Thymus (tissue), 11 donors: ENCODE results near the gene PXMP4. TPM values are rescaled to one million over a fixed set of nuclear protein-coding genes. Genes with fewer than 3 reads are reported as not detected.

ENCODE experiments used
- DNase-seq, 9 donors: peaks; one replicate each; pipeline ENCODE4 v3.0.0-alpha.2; 2013; ENCODE audit warnings: low spot score in 9 of 9, low read depth in 6 of 9, missing footprints in 1 of 9
- H3K27ac ChIP-seq, 2 donors: one replicate each; pipeline ENCODE4 v1.5.1; 2013; ENCODE audit warnings: control low read depth in 1 of 2, low read depth in 1 of 2, low read length in 1 of 2, mild to moderate bottlenecking in 1 of 2, moderate library complexity in 1 of 2
- H3K27me3 ChIP-seq, 2 donors: one replicate each; pipeline ENCODE4 v1.5.1; 2013; ENCODE audit warnings: low read length in 1 of 2; ENCODE audit not compliant: control insufficient read depth in 2 of 2, insufficient read depth in 1 of 2
- H3K36me3 ChIP-seq, 2 donors: one replicate each; pipeline ENCODE4 v1.5.1; 2013; ENCODE audit warnings: low read length in 1 of 2, mild to moderate bottlenecking in 1 of 2, moderate library complexity in 1 of 2; ENCODE audit not compliant: control insufficient read depth in 2 of 2, insufficient read depth in 2 of 2
- H3K4me1 ChIP-seq, 2 donors: one replicate each; pipeline ENCODE4 v1.5.1; 2013; ENCODE audit warnings: low read length in 2 of 2; ENCODE audit not compliant: control insufficient read depth in 2 of 2, insufficient read depth in 2 of 2
- H3K4me3 ChIP-seq, 2 donors: one replicate each; pipeline ENCODE4 v1.5.1; 2013; ENCODE audit warnings: low read length in 2 of 2, control low read depth in 1 of 2, mild to moderate bottlenecking in 1 of 2
- H3K9me3 ChIP-seq, 2 donors: one replicate each; pipeline ENCODE4 v1.5.1; 2013; ENCODE audit warnings: low read length in 1 of 2, mild to moderate bottlenecking in 1 of 2; ENCODE audit not compliant: control insufficient read depth in 2 of 2, insufficient read depth in 1 of 2
- WGBS: extraction: QIAGEN DNeasy Blood & Tissue Kit; methylation state at CpG from one replicate; pipeline ENCODE4 v1.1.7; 2013; 5-methylcytosine and 5-hydroxymethylcytosine counted together
- polyA plus RNA-seq: library from polyadenylated mRNA; stranded (reverse); fragments of 200-250 nt; gene quantifications from one replicate; pipeline ENCODE4 v1.2.3, GENCODE V29; 2013
- total RNA-seq: library from RNA; stranded (reverse); fragments of 120-200 nt; gene quantifications from one replicate; pipeline ENCODE4 v1.2.4, GENCODE V29; 2013
- donor health status: healthy.

Gene PXMP4
- total and polyA plus RNA-seq, 2 donors, result 3.8 to 4.0 TPM

DNA sequence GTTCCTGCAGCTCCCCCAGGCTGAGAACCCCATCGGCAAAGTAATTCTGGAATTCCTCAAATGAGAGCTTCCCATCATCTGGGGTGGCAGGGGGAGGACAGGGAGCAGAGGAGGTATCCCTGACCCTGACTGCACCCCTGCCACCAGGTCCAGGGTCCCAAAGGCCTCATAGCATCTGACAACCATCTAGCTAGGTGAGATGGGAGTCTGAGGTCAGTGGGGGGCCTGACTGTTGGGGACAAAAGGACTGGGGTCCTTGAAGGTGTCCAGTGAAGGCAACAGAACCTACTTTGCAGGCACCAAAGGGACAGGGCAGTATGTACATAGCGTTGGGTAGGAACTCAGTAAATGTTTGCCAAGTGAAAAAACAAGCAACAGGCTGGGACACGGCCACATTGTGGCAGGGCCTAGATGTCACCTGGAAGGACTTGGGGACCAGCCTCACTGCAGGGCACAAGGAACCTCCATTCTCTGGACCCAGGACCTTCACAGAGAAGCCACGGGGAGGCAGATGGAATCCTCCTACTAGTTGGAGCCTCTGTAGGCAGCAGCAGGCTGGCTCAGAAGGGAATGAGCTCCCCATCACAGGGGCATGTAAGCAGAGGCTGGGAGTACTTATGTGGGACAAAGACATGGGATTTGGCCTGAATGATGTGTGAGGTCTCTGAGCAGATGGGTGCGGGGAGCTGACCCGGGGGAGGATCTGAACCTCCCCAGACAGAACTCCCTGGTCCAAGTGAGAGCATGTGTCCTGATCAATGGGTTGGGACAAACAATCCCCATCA lies 49.2 kb downstream of the PXMP4 start:
- peaks cover 3 to 41% of the 10 kb centered on the region in 2 donors for H3K27me3 ChIP-seq
- WGBS, result 98% methylated on average over 6 of the region's 6 CpGs
- no peak overlapping the region for H3K4me3 ChIP-seq
- H3K4me1 ChIP-seq, result peaks cover 18 to 48% of the 10 kb centered on the region in 2 donors
- peaks cover 3 to 6% of the 10 kb centered on the region in 2 donors for H3K36me3 ChIP-seq
- DNase-seq, result no peak
- no peak overlapping the region for H3K27ac ChIP-seq
- peaks cover 0 to 5% of the 10 kb centered on the region in 2 donors for H3K9me3 ChIP-seq

DNA sequence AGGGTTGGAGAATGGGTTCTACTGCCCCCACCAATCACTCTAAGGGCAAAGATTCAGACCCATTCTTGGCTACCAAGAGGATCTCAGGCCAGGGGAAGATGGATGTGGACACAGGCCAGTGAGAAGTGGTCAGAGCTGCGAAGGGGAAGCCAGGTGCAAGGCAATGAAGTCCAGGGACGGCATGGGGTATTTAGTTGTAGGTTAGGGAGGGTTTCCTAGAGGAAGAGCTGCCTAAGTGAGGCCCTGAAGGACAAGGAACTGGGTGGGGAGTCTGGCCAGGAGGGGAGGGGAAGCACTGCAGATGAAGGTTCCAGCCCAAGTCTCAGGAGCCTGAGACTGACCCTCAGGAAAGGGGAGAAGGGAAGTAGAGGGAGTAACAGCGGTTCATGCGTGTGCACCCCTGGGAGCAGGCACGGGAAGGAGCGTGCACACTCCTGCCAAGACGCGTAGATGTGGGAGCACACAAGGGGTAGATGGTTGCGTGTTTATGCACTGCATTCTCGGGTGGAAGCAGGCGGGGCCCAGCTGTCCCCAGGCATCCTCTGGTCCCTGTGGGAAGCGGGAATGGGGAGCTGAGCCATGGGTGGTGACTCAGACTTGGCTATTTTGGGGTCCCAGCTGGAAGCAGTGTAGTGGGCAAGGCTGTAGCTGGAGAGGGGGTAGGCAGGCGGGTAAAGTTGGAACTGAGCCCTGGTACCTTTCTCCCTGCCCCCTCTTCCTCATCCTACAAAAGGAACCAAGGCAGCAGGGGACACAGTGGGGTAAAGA lies 50.1 kb downstream of the PXMP4 start:
- Histone ChIP-seq H3K9me3 (peaks cover 0 to 5% of the 10 kb centered on the region in 2 donors), H3K4me1 (peaks cover 15 to 47% of the 10 kb centered on the region in 2 donors), H3K36me3 (peaks cover 2 to 3% of the 10 kb centered on the region in 2 donors), H3K27me3 (peaks cover 3 to 45% of the 10 kb centered on the region in 2 donors), H3K4me3 (no peak overlapping the region), H3K27ac (no peak overlapping the region)
- 96% methylated on average over 13 of the region's 13 CpGs for WGBS
- DNase-seq, result no peak

DNA sequence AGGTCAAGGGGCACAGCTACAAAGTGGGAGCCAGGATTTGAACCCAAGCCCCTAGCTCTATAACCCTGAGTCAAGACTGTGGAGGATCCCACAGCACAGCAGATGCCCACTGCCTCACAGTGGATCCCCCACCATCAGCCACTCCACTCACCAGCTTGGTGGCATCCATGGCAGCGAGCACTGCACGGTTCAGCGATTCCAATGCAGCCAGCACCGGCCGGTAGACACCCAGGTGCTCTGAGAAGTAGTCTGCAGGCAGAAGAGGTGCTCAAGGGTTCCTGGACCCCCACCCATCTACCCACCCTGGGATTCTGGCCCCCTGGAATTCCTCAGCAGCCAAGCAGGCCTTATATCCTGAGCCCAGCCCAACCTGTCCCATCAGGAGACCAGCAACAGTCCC lies 50.9 kb downstream of the PXMP4 start:
- no peak for DNase-seq
- no peak overlapping the region for H3K27ac ChIP-seq
- H3K27me3 ChIP-seq, result peaks cover 3 to 40% of the 10 kb centered on the region in 2 donors
- no peak overlapping the region for H3K4me3 ChIP-seq
- H3K9me3 ChIP-seq, result peaks cover 0 to 5% of the 10 kb centered on the region in 2 donors
- peaks cover 2 to 3% of the 10 kb centered on the region in 2 donors for H3K36me3 ChIP-seq
- WGBS, result 96% methylated on average over 5 of the region's 5 CpGs
- H3K4me1 ChIP-seq, result peaks cover 8 to 45% of the 10 kb centered on the region in 2 donors

DNA sequence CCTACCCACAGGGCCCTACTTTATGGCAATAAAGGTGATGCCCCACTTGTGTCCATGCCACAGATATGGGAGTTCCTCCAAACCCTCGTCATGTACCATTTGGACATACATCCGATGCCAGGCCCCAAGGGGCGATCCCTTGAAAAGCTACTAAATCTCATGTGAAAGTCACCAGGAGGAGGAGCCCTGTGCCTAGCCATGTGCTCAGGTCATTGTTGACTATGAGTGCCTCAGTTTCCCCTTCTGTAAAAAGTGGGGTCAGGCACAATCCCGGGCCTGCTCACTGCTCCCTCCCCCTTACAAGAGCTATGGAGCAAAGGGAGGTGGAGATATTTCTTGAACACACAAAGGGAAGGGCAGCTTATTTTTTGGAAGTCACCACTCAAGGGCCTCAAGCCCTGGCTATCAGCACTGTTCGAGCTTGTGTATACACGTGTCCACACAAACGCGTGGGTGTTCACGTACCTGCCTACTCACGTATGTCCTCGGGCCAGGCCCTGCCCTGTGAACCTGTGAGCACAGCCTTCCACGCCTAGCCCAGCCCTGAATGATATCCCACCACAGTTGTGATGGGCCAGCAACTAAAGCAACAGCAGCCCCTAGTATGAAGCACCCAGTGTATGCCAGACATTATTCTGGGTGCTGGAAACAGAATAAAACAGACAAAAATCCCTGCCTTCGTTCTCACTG lies 51.5 kb downstream of the PXMP4 start:
- no peak overlapping the region for H3K27ac ChIP-seq
- H3K4me1 ChIP-seq, result peaks cover 5 to 46% of the 10 kb centered on the region in 2 donors
- peaks cover 2 to 3% of the 10 kb centered on the region in 2 donors for H3K36me3 ChIP-seq
- WGBS, result 95% methylated on average over 13 of the region's 13 CpGs
- H3K4me3 ChIP-seq, result no peak overlapping the region
- DNase-seq, result no peak
- H3K9me3 ChIP-seq, result peaks cover 0 to 5% of the 10 kb centered on the region in 2 donors
- peaks cover 3 to 35% of the 10 kb centered on the region in 2 donors for H3K27me3 ChIP-seq

DNA sequence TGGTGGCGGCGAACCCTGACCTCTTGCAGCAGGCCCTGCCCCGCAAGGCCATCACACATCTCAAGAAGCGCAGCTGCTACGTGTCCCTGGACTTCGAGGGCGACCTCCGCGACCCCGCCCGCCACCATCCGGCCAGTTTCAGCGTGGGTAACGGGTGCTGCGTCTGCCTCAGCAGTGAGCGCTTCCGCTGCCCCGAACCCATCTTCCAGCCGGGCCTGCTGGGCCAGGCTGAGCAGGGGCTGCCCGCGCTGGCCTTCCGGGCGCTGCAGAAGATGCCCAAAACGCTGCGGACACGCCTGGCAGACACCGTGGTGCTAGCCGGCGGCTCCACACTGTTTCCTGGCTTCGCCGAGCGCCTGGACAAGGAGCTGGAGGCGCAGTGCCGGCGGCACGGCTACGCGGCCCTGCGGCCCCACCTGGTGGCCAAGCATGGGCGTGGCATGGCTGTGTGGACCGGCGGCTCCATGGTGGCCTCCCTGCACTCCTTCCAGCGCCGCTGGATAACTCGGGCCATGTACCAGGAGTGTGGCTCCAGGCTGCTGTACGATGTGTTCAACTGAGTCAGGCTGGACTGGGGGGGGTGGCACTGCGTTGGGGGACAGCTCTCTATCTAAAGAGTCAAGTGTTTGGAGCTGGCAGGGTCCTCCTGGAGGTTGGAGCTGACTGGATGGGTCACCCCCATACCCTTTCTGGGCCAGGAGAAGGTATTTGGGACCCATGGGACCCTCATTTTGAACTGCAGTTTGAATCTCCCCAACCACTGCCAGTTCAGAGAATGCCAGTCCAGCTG lies 52.2 kb downstream of the PXMP4 start:
- peaks cover 5 to 44% of the 10 kb centered on the region in 2 donors for H3K4me1 ChIP-seq
- peak in 4 of 9 donors; percentile 45 to 79 (median 74) for DNase-seq
- H3K27ac ChIP-seq, result no peak overlapping the region
- peak overlapping the region; percentile 43 to 62 for H3K4me3 ChIP-seq
- H3K27me3 ChIP-seq, result peaks cover 3 to 31% of the 10 kb centered on the region in 2 donors
- WGBS, result 4% methylated on average over 47 of the region's 47 CpGs
- H3K9me3 ChIP-seq, result peaks cover 0 to 10% of the 10 kb centered on the region in 2 donors
- peaks cover 2 to 3% of the 10 kb centered on the region in 2 donors for H3K36me3 ChIP-seq

DNA sequence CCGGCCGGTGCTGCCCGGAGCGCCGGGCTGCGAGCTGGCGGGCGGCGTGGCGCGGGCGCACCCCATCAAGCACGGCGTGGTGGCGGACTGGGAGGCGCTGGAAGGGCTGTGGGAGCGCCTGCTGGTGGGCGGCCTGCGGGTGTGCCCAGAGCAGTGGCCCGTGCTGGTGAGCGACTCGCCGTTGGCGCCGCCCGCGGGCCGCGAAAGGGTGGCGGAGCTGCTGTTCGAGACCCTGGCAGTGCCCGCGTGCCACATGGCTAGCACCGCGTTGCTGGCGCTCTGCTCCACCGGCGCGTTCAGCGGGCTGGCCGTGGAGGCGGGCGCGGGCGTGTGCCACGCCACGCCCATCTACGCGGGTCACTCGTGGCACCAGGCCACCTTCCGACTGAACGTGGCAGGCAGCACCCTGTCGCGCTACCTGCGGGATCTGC lies 52.9 kb downstream of the PXMP4 start:
- Histone ChIP-seq H3K9me3 (peaks cover 0 to 10% of the 10 kb centered on the region in 2 donors), H3K4me3 (peak overlapping the region; percentile 43 to 62), H3K36me3 (peaks cover 2 to 3% of the 10 kb centered on the region in 2 donors), H3K27me3 (peaks cover 3 to 31% of the 10 kb centered on the region in 2 donors), H3K27ac (peak overlapping the region in 1 of 2 donors; percentile 67), H3K4me1 (peaks cover 5 to 43% of the 10 kb centered on the region in 2 donors)
- peak in 1 of 9 donors; percentile 46 for DNase-seq
- WGBS, result 1% methylated on average over 55 of the region's 55 CpGs

DNA sequence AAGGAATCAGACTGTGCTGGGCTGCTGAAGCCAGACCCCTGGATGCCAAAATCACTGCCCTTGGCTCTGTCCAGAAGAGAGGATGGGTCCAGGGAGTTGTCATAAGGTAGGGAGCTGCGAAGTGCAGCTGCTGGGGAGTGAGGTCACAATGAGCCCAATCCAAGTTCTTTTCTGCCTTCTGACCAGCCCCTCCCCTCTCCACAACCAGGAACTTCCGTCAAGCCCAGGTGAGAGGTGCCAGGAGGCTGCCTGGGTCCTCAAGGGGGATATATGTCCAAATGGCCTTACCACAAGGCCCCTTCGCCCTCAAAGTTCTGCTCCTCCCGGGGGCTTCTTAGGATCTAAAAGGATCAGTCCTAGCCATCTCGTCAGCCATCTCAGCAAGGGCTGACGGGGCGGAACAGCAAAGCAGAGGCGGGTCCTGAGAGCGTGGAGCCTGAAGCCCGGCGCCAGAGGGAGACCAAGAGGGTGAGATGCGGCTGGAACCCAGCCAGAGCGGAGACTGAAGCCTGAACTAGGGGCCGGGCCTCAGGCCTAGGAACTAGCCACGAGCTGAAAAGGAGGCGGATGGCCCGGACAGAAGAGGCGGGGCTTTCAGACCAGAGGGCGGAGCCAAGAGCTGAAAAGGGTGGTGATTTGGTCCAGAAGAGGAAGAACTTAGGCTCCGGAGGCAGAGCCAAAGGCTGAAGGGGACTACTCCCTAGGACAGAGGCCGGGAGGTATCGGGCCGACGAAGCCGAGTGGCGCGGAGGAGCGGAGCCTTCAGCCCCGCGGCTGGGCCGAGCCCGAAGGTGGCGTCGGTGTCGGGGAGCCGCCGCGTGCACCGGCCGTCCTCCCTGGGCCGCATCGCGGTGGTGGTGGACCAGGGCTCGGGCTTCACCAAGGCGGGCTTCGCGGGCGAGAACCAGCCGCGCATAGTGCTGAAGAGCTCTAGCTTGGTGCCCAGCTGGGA lies 53.5 kb downstream of the PXMP4 start, which contains the start of gene ACTL10:
TSS of gene ACTL10 (plus strand) at position 651 of the 952 bp plus-strand sequence. CDS start 555 bp downstream, outside the sequence.
- Histone ChIP-seq H3K36me3 (peaks cover 2 to 3% of the 10 kb centered on the region in 2 donors), H3K9me3 (peaks cover 0 to 10% of the 10 kb centered on the region in 2 donors), H3K27ac (peak within 1 kb of the TSS in 1 of 2 donors; percentile 79), H3K4me1 (peaks cover 5 to 43% of the 10 kb centered on the region in 2 donors), H3K27me3 (peaks cover 3 to 31% of the 10 kb centered on the region in 2 donors), H3K4me3 (peak within 1 kb of the TSS; percentile 43 to 62)
- 5% methylated on average over 50 of the region's 50 CpGs for WGBS
- peak in 5 of 9 donors; percentile 55 to 75 (median 58) for DNase-seq
